Fibroblast of lung (primary cell): ENCODE data around the gene PIF1. TPM values are rescaled to one million over a fixed set of nuclear protein-coding genes. Genes with fewer than 3 reads are reported as not detected.

Experiments
- DNase-seq, 2 donors: peaks; one replicate each; pipeline versions ENCODE4 v3.0.0 to v3.0.0-alpha.2; 2010; ENCODE audit warnings: low read depth in 2 of 2
- H2AFZ ChIP-seq: 2 replicates; pipeline ENCODE4 v1.5.1; 2012; ENCODE audit warnings: low read length, control low read depth, inconsistent platforms
- H3K27ac ChIP-seq: 2 replicates; pipeline ENCODE4 v1.5.1; 2011; ENCODE audit warnings: low read length, control low read depth; ENCODE audit not compliant: insufficient read depth
- H3K27me3 ChIP-seq: 2 replicates; pipeline ENCODE4 v1.5.1; 2011; ENCODE audit warnings: mild to moderate bottlenecking, low read length; ENCODE audit not compliant: control insufficient read depth, insufficient read depth
- H3K36me3 ChIP-seq: 2 replicates; pipeline ENCODE4 v1.5.1; 2011; ENCODE audit warnings: low read length; ENCODE audit not compliant: control insufficient read depth, insufficient read depth
- H3K4me1 ChIP-seq: 2 replicates; pipeline ENCODE4 v1.5.1; 2011; ENCODE audit warnings: low read length; ENCODE audit not compliant: control insufficient read depth, insufficient read depth; ENCODE audit errors: extremely low read depth
- H3K4me2 ChIP-seq: 2 replicates; pipeline ENCODE4 v1.5.1; 2011; ENCODE audit warnings: low read length, control low read depth; ENCODE audit not compliant: insufficient read depth; ENCODE audit errors: extremely low read depth
- H3K4me3 ChIP-seq, 4 experiments: fragments of 200-600 bp in 1 of 4; sonication (generic) in 1 of 4; replicated peaks in 1 of 4; 2 replicates each; pipeline ENCODE4 v1.5.1; 2011 to 2016; ENCODE audit warnings: low read length in 4 of 4, low read depth in 3 of 4, mild to moderate bottlenecking in 3 of 4, control low read depth in 2 of 4, inconsistent platforms in 1 of 4, mixed read lengths in 1 of 4; ENCODE audit not compliant: insufficient read depth in 1 of 4; ENCODE audit errors: control extremely low read depth in 1 of 4
- H3K79me2 ChIP-seq: 2 replicates; pipeline ENCODE4 v1.5.1; 2012; ENCODE audit warnings: mild to moderate bottlenecking, low read length, inconsistent platforms; ENCODE audit not compliant: control insufficient read depth, insufficient read depth
- H3K9ac ChIP-seq: 2 replicates; pipeline ENCODE4 v1.5.1; 2011; ENCODE audit warnings: mild to moderate bottlenecking, low read length, control low read depth; ENCODE audit not compliant: insufficient read depth
- H3K9me3 ChIP-seq: 2 replicates; pipeline ENCODE4 v1.5.1; 2012; ENCODE audit warnings: low read depth, low read length; ENCODE audit not compliant: control insufficient read depth, insufficient read depth
- H4K20me1 ChIP-seq: 2 replicates; pipeline ENCODE4 v1.5.1; 2011; ENCODE audit warnings: low read length; ENCODE audit not compliant: control insufficient read depth, insufficient read depth; ENCODE audit errors: extremely low read depth
- CTCF ChIP-seq, 2 donors: IDR thresholded peaks in 1 of 2; conservative IDR thresholded peaks in 1 of 2; 1 replicate in 1 of 2; 2 replicates in 1 of 2; pipeline ENCODE4 v1.5.1; 2011 to 2012; ENCODE audit warnings: low read length in 2 of 2, control low read depth in 1 of 2, inconsistent platforms in 1 of 2, low read depth in 1 of 2, mild to moderate bottlenecking in 1 of 2
- EZH2 ChIP-seq: IDR thresholded peaks from 2 replicates; pipeline ENCODE4 v1.5.1; 2012; ENCODE audit warnings: low read length, control low read depth, mild to moderate bottlenecking; ENCODE audit errors: missing control alignments
- polyA plus RNA-seq, 2 donors: library from polyadenylated mRNA; depleted of rRNA in 1 of 2; stranded (reverse) in 1 of 2; unstranded in 1 of 2; fragments of >200 nt; gene quantifications; 2 replicates each; pipeline ENCODE4 v1.2.1, GENCODE V29; 2011 to 2012; ENCODE audit warnings: missing spikeins in 1 of 2
- total RNA-seq: library from RNA; depleted of rRNA; stranded (reverse); fragments of >200 nt; gene quantifications from 2 replicates; pipeline ENCODE4 v1.2.1, GENCODE V29; 2014

PIF1 gene
- total and polyA plus RNA-seq, 2 donors (not counting 1 experiment from before 2014, with no cell fraction given): 5.1 to 9.4 TPM

GRCh38 chr15:64772488-64772887 is 53.0 kb downstream of the PIF1 start:
- Histone ChIP-seq H3K9me3 (no peaks in the 10 kb centered on the region), H3K4me3 (no peak overlapping the region), H4K20me1 (no peaks in the 10 kb centered on the region), H2AFZ (no peak overlapping the region), H3K36me3 (no peaks in the 10 kb centered on the region), H3K27me3 (peaks cover 10% of the 10 kb centered on the region), H3K27ac (no peak overlapping the region), H3K9ac (no peak overlapping the region), H3K79me2 (no peaks in the 10 kb centered on the region), H3K4me1 (no peaks in the 10 kb centered on the region), H3K4me2 (no peak overlapping the region)
- TF ChIP-seq CTCF (conservative IDR thresholded peaks at IDR 0.05 in 1 of 2, IDR thresholded peaks at IDR 0.05 in 1 of 2; ENCODE audit: low read depth in 1 of 2, low read length in 2 of 2): no peak
- TF ChIP-seq EZH2: no peak
- no peak for DNase-seq

GRCh38 chr15:64770626-64771025 is 54.8 kb downstream of the PIF1 start:
- H3K27me3 ChIP-seq: peaks cover 5% of the 10 kb centered on the region
- no peak overlapping the region for H3K27ac ChIP-seq
- DNase-seq: no peak
- no peak overlapping the region for H3K4me3 ChIP-seq
- no peaks in the 10 kb centered on the region for H4K20me1 ChIP-seq
- H3K9me3 ChIP-seq: no peaks in the 10 kb centered on the region
- TF ChIP-seq CTCF (conservative IDR thresholded peaks at IDR 0.05 in 1 of 2, IDR thresholded peaks at IDR 0.05 in 1 of 2; ENCODE audit: low read depth in 1 of 2, low read length in 2 of 2) (no peak), EZH2 (no peak)
- no peak overlapping the region for H3K4me2 ChIP-seq
- no peaks in the 10 kb centered on the region for H3K79me2 ChIP-seq
- H3K4me1 ChIP-seq: no peaks in the 10 kb centered on the region
- H3K36me3 ChIP-seq: no peaks in the 10 kb centered on the region
- no peak overlapping the region for H3K9ac ChIP-seq
- no peak overlapping the region for H2AFZ ChIP-seq

- H3K27me3 ChIP-seq: no peaks in the 10 kb centered on the region
- H3K4me3 ChIP-seq: no peak overlapping the region
- H4K20me1 ChIP-seq: no peaks in the 10 kb centered on the region
- H3K9ac ChIP-seq: no peak overlapping the region
- no peaks in the 10 kb centered on the region for H3K4me1 ChIP-seq
- H3K27ac ChIP-seq: no peak overlapping the region
- DNase-seq: no peak
- no peak overlapping the region for H3K4me2 ChIP-seq
- no peaks in the 10 kb centered on the region for H3K9me3 ChIP-seq
- H2AFZ ChIP-seq: no peak overlapping the region
- no peaks in the 10 kb centered on the region for H3K36me3 ChIP-seq
- H3K79me2 ChIP-seq: no peaks in the 10 kb centered on the region
- TF ChIP-seq EZH2: no peak
- no peak for TF ChIP-seq CTCF (conservative IDR thresholded peaks at IDR 0.05 in 1 of 2, IDR thresholded peaks at IDR 0.05 in 1 of 2; ENCODE audit: low read depth in 1 of 2, low read length in 2 of 2)
Measured at GRCh38 chr15:64767203-64767602, 58.2 kb downstream of the PIF1 start.
